Ramos (cell line): ENCODE results near the gene DNAJB4.

Experiments used
- in situ Hi-C: fragments of 300-500 bp; cut with MboI; formaldehyde crosslinking; loops from one replicate; pipeline ENCODE4 v1.14.3; 2022; ENCODE audit warnings: low sequenced_read_pairs; ENCODE audit not compliant: unreplicated experiment

Gene DNAJB4

DNA sequence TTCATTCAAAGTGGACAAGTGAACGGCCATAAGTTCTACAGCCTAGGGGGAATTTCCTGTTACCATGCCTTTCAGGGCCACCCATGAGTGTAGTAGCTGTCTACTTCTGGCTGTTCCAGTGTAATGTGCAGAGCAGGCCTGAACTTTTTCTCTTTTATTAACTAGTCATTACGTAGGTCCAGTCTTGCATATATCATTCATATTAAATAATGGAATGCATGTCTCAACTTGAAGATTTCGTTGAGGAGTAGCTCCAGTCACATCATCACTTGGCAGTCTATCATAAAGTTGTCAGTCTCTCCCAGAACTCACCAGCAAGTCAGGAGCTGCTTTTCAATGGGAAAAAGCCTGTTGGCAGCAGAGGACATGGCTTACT is 29.0 kb downstream of the DNAJB4 start:
- in situ Hi-C loops = no loop called here

DNA sequence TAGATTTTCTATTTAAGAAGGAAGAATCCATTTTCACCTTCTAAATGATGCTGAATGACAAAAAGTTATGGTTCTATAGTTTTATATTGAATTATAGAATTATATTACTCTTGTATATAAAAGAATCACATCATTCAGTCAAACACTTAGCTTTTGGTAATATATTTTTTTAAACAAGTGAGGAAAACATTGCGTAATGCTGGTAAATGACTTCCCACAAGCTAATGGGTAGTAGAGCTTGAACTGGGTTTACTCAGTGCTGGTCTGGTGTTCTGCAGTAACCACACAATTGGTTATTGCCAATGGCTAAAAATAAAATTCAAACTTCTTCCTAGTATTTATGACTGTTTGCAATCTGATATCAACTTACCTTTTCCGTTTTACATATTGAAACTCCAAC is 30.4 kb downstream of the DNAJB4 start:
- in situ Hi-C loops = no loop called here

DNA sequence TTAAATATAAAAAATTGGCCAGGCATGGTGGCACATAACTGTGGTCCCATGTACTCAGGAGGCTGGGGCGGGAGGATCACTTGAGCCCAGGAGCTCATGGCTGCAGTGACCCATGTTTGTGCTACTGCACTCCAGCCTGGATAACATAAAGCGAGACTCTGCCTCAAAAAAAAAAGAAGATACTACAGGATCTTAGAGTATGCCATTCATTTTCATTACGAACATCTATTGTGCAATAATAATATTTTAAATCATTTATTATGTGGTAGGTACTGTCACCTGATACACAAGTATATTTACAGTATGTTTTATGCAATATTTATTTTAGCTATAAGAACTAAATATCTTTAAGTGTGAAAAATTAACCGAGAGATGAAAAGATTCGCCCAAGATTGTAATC is 31.7 kb downstream of the DNAJB4 start:
- in situ Hi-C loops = no loop called here

DNA sequence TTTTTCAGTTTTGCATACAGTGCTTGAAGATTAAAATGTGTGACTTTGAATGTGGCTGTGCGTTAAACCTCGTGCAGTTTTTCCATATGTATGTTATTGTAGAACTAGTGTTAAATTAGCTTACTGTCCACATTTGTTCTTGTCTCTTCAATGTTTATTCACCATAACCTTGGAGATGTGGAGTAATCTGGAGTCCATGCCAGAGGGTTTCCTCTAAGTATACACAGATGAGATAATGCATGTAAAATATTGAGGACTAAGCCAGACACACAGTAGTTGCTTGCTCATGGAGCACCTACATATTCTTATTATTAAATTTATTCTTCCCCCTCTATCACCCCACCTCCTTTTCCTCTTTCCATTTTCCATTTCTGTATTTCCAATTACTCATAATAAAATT is 33.3 kb downstream of the DNAJB4 start:
- in situ Hi-C loops = no loop called here

DNA sequence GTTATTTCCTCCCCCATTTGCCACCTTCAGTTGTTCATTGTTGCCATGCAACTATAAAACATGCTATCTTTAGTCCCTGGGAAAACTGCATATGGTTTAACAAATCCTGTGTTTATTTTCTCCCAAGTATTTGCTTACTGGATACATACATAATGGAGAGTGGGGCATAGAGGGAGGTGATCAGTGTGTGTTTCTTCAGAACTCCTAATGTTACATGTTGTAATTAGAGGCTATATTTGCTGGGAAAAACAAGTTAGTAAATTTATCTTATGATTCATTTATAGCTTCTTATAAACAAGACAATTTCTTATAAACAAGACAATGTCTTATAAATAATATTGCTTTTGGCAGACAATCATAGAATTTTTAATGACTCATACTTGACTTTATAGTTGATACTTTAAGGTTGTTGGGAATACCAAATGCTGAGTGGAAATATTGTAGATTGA is 33.8 kb downstream of the DNAJB4 start:
- in situ Hi-C loops = no loop called here

DNA sequence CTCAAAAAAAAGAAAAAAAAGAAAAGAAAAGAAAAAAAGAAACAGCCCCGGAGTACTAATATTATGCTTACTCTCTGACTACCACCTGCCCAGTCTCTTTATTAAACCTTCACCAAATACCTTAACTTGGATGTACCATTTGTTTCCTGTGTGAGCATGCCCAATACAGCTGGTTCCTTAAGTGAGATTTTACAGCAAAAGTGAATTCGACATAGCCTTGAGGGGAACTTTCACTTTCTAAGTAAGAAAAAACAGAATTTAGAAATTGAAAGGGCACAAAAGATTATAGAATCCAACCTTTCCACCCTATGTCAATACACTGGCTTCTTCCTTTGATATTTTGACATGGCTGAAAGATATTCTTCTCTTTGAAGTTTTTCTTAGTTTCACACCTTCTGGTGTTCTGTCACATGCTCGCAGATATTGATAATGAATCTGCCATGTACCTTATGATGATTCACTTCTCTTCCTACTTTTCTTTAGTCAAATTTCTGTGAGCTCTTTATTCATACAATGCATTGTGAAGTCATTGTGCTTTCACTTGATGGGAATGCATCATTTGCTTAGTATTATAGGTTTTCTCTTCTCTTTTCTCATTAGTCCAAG is 35.8 kb downstream of the DNAJB4 start:
- in situ Hi-C loops = no loop called here

DNA sequence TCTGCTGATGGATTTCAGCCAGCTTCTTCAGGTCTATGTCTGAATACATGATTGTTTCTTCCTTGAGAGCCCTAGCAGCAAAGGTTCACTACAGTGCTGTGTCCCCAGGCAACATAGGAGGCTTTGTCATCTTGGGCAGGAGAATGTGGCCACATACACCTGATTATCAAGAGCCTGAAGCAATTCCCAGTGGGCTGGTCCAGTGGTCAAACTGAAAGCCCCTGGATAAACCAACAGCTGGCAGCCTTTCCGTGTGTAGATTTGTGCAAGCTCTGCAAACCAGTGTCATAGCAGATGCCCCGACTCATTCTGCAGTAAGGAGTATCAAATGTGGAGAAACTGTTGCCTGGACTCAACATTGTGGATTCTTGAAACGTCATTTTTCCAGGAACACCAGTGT is 38.7 kb downstream of the DNAJB4 start:
- in situ Hi-C loops = no loop called here

DNA sequence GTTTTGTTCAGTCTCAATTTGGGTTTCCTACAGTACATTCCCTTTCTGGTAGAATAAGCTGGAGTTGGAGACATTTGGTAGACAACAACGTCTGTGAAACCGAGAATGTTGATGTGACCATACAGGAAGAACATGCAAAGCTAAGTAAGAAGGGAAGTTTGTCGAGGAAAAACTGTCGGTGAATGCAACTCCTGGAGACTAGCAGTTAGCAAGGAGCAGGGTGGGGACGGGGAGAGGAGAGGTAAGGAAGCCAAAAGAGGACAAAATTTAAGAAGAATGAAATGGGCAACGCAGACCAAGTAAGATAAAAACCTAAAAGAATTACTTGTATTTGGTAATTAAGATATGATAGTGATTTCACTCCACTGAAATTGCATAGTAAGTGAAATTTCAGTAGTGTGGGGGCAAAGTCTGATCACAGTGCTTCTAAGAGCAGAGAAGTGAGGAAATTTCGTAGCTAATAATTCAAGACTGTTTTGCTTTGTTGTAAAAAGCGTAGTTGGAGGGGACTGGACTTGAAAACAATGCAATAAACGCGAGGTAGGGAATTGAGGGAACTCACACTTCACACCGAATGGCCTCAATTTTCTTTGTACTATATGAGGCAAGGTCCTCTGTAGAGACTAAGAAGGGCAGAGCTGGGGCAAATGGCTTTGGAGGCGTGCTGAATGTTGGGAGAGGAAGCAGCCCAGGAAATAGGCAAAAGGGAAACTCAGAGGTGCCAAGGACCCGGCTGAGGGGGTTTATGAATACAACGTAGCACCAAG is 40.2 kb downstream of the DNAJB4 start:
- in situ Hi-C loops = no loop called here

DNA sequence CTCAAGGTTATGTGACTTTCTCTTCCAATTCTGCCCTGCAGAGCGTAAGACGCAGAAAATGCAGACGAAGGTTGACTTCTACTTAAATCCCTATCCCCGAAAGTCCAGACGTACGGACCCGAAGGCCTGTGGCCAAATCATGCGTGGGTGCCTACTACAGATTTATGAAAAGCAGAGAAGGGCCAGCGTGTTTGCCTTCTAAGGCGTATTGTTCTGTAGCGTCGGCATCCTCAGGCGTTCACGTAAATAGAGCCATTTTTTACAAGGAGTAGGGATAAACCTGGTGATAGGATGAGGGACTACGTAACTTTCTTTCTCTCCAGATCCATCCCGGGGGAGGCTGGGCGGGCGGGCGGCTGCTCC is 40.8 kb downstream of the DNAJB4 start:
- in situ Hi-C loops = no loop called here

DNA sequence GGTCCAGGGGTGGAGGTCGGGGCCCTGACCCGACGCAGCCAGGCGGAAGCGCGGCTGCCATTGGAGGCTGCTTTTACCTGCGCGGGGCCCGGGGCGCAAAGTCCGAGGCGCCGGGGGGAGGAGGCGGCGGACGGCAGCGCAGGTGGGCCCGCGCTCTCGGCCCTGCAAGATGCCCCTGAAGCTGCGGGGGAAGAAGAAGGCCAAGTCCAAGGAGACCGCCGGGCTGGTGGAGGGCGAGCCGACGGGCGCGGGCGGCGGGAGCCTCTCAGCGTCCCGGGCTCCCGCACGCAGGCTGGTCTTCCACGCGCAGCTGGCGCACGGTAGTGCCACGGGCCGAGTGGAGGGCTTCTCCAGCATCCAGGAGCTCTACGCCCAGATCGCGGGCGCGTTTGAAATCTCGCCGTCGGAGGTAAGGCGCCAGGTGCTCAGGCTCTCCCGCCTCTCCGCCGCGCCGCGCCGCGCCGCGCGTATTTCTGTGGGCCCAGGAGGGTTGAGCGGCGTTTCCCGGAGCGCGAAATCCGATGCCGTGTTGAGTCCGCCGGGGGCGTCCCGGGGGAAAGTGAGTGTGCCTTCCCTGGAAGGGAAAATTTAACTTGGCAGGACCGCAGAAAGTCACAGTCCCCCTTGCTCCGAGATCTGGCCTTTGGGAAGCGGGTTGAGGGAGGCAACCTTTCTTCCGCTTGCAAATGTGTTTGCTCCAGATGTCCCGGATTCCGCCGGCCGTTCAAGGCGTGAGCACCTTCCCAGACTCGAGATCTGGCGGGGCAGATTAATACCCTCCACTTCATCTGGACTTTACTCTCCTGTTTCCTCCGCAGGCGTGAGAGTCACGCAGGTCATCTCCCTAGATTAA is 41.4 kb downstream of the DNAJB4 start, which contains the start of gene GIPC2:
Gene GIPC2, plus strand, starts transcription at position 41 of the 853 bp plus-strand sequence. Its CDS starts 129 bp downstream, at position 170.
- in situ Hi-C loops = no loop called here

DNA sequence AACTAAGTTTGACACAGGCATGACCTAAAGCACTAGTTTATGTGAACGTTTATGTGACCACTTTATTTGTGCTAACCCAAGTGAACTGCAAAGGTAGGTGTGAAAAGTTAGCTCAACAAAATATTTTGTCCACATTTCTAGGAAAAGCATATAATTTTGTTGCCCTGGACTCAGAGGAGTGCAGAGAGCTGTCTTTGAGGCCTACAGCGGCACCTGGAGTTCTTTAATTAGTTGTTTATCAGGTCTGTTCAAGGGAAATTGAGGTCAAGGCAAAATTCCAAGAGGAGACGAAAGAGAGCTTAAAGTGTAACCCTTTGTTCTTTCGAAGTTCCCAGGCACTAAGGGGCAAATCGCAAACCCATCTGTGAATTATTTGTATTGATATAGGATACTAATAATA is 42.4 kb downstream of the DNAJB4 start:
- in situ Hi-C loops = no loop called here

DNA sequence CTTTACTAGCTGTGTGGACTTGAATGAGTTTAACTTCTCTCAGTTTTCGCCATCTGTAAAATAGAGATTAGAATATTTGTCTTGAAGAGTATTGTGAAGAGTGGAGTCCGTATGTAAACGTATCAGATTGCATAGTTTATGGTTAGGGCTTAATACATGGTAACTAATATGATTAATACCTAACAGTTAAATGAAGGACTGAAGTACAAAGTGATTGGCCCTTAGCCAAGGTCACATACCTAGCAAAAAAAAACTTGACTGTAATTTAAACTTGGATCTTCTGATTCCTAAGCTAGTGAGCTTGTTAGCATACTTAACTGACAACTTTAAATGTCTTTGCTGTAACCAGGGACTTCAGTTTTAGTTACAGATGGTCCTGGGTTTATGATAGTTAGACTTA is 42.9 kb downstream of the DNAJB4 start:
- in situ Hi-C loops = no loop called here

DNA sequence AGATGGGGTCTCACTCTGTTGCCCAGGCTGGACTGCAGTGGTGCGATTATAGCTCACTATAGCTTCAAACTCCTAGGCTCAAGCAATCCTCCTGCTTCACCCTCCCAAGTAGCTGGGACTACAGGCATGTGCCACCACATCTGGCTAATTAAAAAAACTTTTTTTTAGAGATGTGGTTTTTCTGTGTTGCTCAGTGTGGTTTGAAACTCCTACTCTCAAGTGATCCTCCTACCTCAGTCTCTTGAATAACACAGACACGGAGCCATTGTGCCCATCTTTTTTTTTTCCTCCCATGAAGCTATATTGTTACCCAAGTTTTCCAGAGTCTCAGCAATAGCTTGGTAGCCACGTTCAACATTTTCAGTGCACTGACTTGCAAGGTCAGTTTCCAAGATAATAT is 43.7 kb downstream of the DNAJB4 start:
- in situ Hi-C loops = no loop called here

DNA sequence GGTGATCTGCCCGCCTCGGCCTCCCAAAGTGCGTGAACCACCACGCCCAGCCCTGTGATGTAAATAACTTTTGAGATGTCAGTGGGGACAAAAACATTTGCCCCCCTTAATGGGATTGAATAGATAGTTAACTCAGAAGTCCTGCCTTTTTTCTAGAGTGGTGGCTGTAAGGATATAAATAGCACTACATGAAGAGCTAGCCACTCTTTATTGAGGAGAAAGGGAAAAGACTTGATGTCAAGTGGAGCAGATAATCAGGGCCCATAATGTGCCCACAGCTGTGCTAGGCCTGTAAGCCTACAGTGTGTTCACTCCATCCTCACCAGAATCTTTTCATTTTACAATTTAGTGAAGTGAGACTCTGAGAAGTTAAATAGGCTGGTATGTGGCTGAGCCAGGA is 44.7 kb downstream of the DNAJB4 start:
- in situ Hi-C loops = no loop called here

DNA sequence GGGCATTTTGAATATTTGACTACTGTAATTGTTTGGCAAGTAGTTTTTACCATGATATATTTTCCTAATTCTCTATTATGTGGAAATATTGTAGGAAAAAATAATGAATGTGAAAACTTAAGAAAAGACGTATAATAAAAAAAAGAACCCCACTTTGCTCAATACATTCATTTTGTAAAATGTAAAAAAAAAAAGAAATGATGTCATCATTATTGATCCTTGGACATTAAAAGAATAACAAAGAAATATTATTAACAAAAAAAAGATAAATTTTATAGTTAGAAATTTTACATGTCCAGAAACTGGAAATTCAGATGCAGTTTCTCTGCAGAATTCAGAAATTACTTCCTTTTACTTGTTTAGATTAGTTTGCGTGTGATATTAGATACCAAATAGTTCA is 46.3 kb downstream of the DNAJB4 start:
- in situ Hi-C loops = no loop called here

DNA sequence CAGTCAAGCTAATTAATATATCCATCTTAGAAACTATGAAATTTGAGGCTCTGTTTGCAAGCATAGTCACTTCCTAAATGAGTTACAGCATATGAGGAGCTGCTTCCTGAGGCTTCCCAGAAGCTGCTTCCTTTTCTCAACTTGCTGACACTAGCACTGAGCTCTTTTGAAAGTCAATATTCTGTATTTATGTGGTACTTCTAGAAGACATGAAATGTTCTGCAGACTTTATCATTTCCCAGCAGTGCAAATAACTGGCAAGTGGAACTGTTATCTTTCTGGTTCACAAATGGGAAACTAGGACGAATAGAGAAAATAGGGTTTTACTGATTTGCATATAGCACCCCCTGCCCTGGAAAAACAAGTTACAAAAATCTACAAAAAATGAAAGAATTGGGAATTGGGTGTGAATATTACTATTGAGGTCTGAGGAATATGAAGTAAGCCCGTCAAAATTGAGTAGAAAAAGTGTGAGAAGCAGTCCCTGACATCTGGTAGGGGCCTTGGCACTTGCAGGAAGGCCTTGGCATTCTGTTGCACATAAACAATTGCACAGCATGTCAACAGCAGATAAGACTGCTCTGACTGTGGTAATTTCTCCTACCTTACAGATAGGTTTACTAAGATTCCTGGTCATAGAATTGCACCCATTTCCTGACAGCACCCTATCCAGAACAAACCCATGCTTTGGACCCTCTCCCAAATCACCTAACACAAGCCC is 48.1 kb downstream of the DNAJB4 start:
- in situ Hi-C loops = no loop called here

DNA sequence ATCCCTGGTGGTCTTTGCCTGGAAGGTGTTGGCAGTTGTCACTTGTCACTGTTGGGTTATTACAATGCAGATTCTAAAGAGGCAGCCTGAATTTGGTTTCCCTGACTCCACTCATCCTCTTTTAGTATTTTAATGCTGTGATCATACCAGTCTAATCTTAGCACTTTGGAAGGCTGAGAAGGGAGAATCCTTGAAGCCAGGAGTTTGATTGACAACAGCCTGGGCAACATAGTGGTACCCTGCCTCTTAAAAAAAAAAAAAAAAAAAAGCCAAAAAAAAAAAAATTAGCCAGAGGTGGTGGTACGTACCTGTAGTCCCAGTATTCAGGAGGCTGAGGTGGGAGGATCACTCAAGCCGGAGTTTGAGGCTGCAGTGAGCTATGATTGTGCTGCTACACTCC is 48.8 kb downstream of the DNAJB4 start:
- in situ Hi-C loops = no loop called here

DNA sequence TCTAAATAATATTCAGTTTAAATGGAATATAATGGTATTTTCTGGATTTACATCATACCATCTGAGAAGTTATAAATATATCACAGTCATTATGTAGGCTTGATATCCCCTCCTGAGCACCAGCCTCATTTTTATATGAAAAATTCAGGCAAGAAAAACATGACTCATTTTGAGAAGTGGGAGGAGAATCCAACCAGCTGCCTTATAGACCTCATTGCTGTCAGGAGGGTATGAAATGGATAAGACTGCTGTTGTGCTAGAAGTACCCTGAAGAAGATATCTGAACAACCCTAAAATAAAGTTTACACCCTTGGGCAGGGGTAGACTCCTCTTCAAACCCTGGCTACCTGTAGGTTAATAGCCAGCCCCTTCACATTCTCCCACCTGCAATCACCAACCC is 49.8 kb downstream of the DNAJB4 start:
- in situ Hi-C loops = no loop called here

DNA sequence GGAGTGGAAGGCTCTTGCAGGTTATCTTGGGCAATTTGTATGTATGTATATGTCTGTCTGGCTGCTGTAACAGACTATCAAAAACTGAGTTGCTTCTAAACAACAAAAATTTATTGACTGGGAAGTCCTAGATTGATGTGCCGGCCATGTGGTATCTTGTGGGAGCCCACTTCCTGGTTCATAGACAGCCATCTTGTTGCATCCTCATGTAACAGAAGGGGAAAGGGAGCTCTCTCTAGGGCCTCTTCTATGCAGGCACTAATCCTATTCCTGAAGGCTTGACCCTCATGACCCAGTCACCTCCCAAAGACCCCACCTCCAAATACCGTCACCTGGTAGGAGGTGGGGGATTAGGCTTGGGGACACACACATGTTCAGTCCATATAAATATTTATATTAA is 50.2 kb downstream of the DNAJB4 start:
- in situ Hi-C loops = no loop called here

DNA sequence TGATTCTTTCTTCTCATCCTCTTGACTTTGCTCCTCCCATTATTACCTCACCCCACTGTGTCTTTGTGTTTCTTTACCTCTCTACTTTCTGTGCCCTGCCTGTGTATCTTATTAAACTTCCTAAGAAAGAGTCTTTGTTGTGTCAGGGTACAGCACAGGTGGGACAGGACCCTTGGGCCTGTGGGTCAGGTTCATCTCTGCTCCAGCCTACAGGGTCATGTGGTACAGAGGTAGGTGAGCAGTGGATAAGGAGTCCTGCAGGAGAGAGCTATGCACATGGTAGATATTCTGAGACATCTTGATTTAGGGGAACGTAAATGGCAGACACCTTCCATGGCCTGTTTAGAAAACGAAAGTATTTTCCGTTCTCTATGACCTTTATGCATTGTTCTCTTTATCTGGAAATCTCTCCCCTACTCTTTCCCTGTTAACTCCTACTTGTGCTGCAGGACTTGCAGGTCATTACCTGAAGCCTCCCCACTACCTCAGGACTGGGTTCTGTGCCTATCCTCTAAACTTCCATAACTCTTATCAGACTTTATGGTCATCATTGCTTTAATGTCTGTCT is 50.9 kb downstream of the DNAJB4 start:
- in situ Hi-C loops = no loop called here
